GM18873 (cell line): Measurements from ENCODE around the gene XKR8.
"Not testable (repeated sequence)": the region's sequence is repeated elsewhere in the genome, so short reads cannot be mapped to it uniquely, and the experiment has no call there.

ENCODE experiments used
- ATAC-seq: cut with Tn5 transposase; IDR thresholded peaks from one replicate; pipeline ENCODE4 v1.9.1; 2021; ENCODE audit warnings: mild to moderate bottlenecking, moderate library complexity, moderate number of reproducible peaks; ENCODE audit not compliant: unreplicated experiment, low FRiP score

Gene XKR8

DNA sequence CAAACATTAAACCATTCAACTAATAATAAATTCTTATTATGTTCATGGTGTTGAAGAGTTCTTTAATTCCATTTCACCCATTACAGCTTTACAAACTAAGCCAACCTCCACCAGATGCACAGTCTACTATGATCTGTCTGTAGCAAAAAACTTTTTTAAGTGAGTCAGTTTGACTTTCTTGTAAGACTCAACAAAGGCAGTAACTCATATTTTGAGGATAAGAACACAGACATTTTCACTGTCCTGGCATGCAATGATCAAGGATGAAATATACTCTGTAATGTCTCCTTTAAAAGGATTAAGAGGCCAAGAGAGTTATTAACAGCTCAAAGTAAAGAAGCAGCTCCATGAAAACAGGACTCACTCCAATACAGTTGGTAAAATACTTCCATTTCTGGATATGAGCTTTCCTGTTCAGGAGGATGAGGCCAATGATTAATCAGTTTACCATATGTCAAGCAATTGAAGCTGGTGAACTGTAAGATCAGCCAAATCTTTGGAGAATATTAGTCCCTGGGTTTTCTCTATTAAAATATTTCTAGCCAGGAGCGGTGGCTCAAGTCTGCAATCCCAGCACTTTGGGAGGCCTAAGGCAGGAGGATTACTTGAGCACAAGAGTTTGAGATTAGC is 20.6 kb downstream of the XKR8 start:
- ATAC-seq = no peak

DNA sequence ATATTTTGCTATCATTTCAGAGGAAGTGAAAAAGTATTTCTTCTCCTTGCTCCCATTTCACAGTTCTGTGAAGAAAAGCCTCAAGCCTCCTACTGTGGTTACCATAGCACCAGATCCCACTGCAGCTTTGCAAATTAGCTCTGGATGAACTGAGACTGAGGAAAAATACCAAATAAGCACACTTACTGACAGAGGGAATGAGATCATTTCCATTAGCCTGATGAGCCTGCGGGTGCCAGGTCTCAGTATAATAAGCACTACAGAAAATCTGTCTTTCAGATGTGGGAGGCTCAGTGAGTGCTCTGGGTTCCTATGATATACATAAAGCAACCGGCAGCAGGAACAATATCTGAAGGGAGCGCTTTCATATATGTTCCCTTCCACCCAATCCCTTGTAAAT is 21.4 kb downstream of the XKR8 start:
- no peak for ATAC-seq

GRCh38 chr1:27990920-27991537 is 31.3 kb downstream of the XKR8 start:
- ATAC-seq = no peak

- no peak for ATAC-seq
These were observed 32.5 kb downstream of the XKR8 start for GRCh38 chr1:27992276-27992675.

- no peak for ATAC-seq
These were observed 33.5 kb downstream of the XKR8 start for GRCh38 chr1:27993241-27993640.

GRCh38 chr1:27994060-27994459 is 34.3 kb downstream of the XKR8 start:
- ATAC-seq = no peak

- not testable (repeated sequence) for ATAC-seq
These were observed 34.8 kb downstream of the XKR8 start for GRCh38 chr1:27994526-27994925.

GRCh38 chr1:27999055-27999454 is 39.3 kb downstream of the XKR8 start:
- no peak for ATAC-seq

GRCh38 chr1:28002600-28002999 is 42.8 kb downstream of the XKR8 start:
- ATAC-seq = no peak

- ATAC-seq = not testable (repeated sequence)
These were observed 43.3 kb downstream of the XKR8 start for GRCh38 chr1:28003117-28003516.

DNA sequence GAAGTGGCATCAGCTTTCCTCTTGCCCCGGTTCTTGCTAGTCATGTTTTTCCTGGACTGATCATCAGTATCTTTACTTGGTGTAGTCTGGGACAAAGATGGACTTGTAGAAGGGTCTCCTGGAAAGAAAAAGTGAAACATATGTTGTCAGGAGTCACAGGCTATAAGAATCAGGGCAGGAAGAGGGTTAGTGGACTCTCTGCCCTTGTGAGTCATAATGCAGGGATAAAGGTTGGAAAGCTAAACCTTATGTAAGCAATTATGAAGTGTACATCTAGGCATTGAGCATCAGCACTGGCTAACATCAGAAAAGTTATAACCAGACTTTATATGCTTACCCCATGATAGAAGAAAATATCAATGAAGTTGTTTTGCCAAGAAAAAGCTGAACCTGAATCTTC is 51.2 kb downstream of the XKR8 start:
- ATAC-seq = no peak
